Stimulated activated naive CD8-positive, alpha-beta T cell treated with anti-CD3 and anti-CD28 coated beads, Interleukin-15, Interleukin-2, amounts not matched to agents 100 ng/mL and 50 ng/mL, for 24 hours (primary cell): ENCODE data around the gene ABCB9.

ENCODE experiments used
- H3K27ac Mint-ChIP-seq: one replicate; pipeline ENCODE4 v1.8.0; 2021; ENCODE audit warnings: mild to moderate bottlenecking, mixed read lengths
- H3K27me3 Mint-ChIP-seq: one replicate; pipeline ENCODE4 v1.8.0; 2021; ENCODE audit warnings: mixed read lengths
- H3K36me3 Mint-ChIP-seq: one replicate; pipeline ENCODE4 v1.8.0; 2021; ENCODE audit warnings: low read depth, mixed read lengths
- H3K4me1 Mint-ChIP-seq: one replicate; pipeline ENCODE4 v1.8.0; 2021; ENCODE audit warnings: low read depth, mixed read lengths
- H3K4me3 Mint-ChIP-seq: one replicate; pipeline ENCODE4 v1.8.0; 2021; ENCODE audit warnings: mild to moderate bottlenecking, mixed read lengths
- H3K9me3 Mint-ChIP-seq: one replicate; pipeline ENCODE4 v1.8.0; 2021; ENCODE audit warnings: mixed read lengths

The ABCB9 gene

GRCh38 chr12:122988612-122989212 lies 22.4 kb upstream of the ABCB9 start:
- no peaks in the 10 kb centered on the region for H3K9me3 Mint-ChIP-seq
- peaks cover 23% of the 10 kb centered on the region for H3K4me1 Mint-ChIP-seq
- no peaks in the 10 kb centered on the region for H3K27me3 Mint-ChIP-seq
- H3K36me3 Mint-ChIP-seq, result peaks cover 3% of the 10 kb centered on the region
- no peak overlapping the region for H3K4me3 Mint-ChIP-seq
- H3K27ac Mint-ChIP-seq, result no peak overlapping the region

- Mint-ChIP-seq H3K4me1 (peaks cover 23% of the 10 kb centered on the region), H3K36me3 (peaks cover 6% of the 10 kb centered on the region), H3K27ac (no peak overlapping the region), H3K27me3 (no peaks in the 10 kb centered on the region), H3K9me3 (no peaks in the 10 kb centered on the region), H3K4me3 (no peak overlapping the region)
Observed at GRCh38 chr12:122988036-122988435, 21.8 kb upstream of the ABCB9 start.

- no peaks in the 10 kb centered on the region for H3K27me3 Mint-ChIP-seq
- peaks cover 29% of the 10 kb centered on the region for H3K4me1 Mint-ChIP-seq
Observed at GRCh38 chr12:122987086-122987951, 21.1 kb upstream of the ABCB9 start.

GRCh38 chr12:122986258-122986871 lies 20.1 kb upstream of the ABCB9 start:
- Mint-ChIP-seq H3K27me3 (no peaks in the 10 kb centered on the region), H3K36me3 (peaks cover 17% of the 10 kb centered on the region), H3K4me1 (peaks cover 39% of the 10 kb centered on the region), H3K9me3 (no peaks in the 10 kb centered on the region), H3K4me3 (no peak overlapping the region), H3K27ac (no peak overlapping the region)

More at GRCh38 chr12:122987086-122987951, 21.1 kb upstream of the ABCB9 start:
- H3K36me3 Mint-ChIP-seq, result peaks cover 10% of the 10 kb centered on the region
- no peak overlapping the region for H3K4me3 Mint-ChIP-seq
- H3K27ac Mint-ChIP-seq, result no peak overlapping the region
- H3K9me3 Mint-ChIP-seq, result no peaks in the 10 kb centered on the region

- Mint-ChIP-seq H3K27me3 (no peaks in the 10 kb centered on the region), H3K4me3 (no peak overlapping the region), H3K27ac (no peak overlapping the region), H3K36me3 (peaks cover 17% of the 10 kb centered on the region), H3K4me1 (peaks cover 39% of the 10 kb centered on the region), H3K9me3 (no peaks in the 10 kb centered on the region)
Observed at GRCh38 chr12:122985338-122986257, 19.3 kb upstream of the ABCB9 start.

- Mint-ChIP-seq H3K4me3 (no peak overlapping the region), H3K27me3 (no peaks in the 10 kb centered on the region), H3K36me3 (peaks cover 17% of the 10 kb centered on the region), H3K27ac (no peak overlapping the region), H3K4me1 (peaks cover 43% of the 10 kb centered on the region), H3K9me3 (no peaks in the 10 kb centered on the region)
Observed at GRCh38 chr12:122984612-122985337, 18.5 kb upstream of the ABCB9 start.

GRCh38 chr12:122983789-122984515 lies 17.7 kb upstream of the ABCB9 start:
- no peak overlapping the region for H3K4me3 Mint-ChIP-seq
- H3K36me3 Mint-ChIP-seq, result peaks cover 17% of the 10 kb centered on the region
- H3K4me1 Mint-ChIP-seq, result peaks cover 49% of the 10 kb centered on the region
- no peaks in the 10 kb centered on the region for H3K27me3 Mint-ChIP-seq
- no peaks in the 10 kb centered on the region for H3K9me3 Mint-ChIP-seq
- H3K27ac Mint-ChIP-seq, result no peak overlapping the region

- Mint-ChIP-seq H3K4me3 (peak overlapping the region; percentile 91), H3K36me3 (peaks cover 17% of the 10 kb centered on the region), H3K4me1 (peaks cover 49% of the 10 kb centered on the region), H3K9me3 (no peaks in the 10 kb centered on the region), H3K27me3 (no peaks in the 10 kb centered on the region), H3K27ac (peak overlapping the region; percentile 47)
Observed at GRCh38 chr12:122982963-122983788, 16.9 kb upstream of the ABCB9 start.

GRCh38 chr12:122982477-122982815 lies 16.2 kb upstream of the ABCB9 start:
- Mint-ChIP-seq H3K4me1 (peaks cover 49% of the 10 kb centered on the region), H3K4me3 (peak overlapping the region; percentile 91), H3K27me3 (no peaks in the 10 kb centered on the region), H3K27ac (peak overlapping the region; percentile 82), H3K36me3 (peaks cover 17% of the 10 kb centered on the region), H3K9me3 (no peaks in the 10 kb centered on the region)

GRCh38 chr12:122981587-122982476 lies 15.6 kb upstream of the ABCB9 start:
- Mint-ChIP-seq H3K27me3 (no peaks in the 10 kb centered on the region), H3K4me3 (peak overlapping the region; percentile 91), H3K4me1 (peaks cover 54% of the 10 kb centered on the region), H3K27ac (peak overlapping the region; percentile 82), H3K9me3 (no peaks in the 10 kb centered on the region), H3K36me3 (peaks cover 17% of the 10 kb centered on the region)

GRCh38 chr12:122981036-122981471 lies 14.8 kb upstream of the ABCB9 start:
- H3K4me3 Mint-ChIP-seq, result peak overlapping the region; percentile 91
- peak overlapping the region; percentile 82 for H3K27ac Mint-ChIP-seq
- peaks cover 17% of the 10 kb centered on the region for H3K36me3 Mint-ChIP-seq
- no peaks in the 10 kb centered on the region for H3K27me3 Mint-ChIP-seq
- H3K4me1 Mint-ChIP-seq, result peaks cover 59% of the 10 kb centered on the region
- no peaks in the 10 kb centered on the region for H3K9me3 Mint-ChIP-seq
